Neuronal stem cell (in vitro differentiated cells): Measurements from ENCODE around the gene TPST1.

Experiments
- DNase-seq: peaks from one replicate; pipeline ENCODE4 v3.0.0-alpha.2; 2013; ENCODE audit warnings: low spot score
- H2AFZ ChIP-seq: one replicate; pipeline ENCODE4 v1.6.1; 2013; ENCODE audit warnings: mild to moderate bottlenecking, low read length, inconsistent platforms
- H2AK5ac ChIP-seq: 2 replicates; pipeline ENCODE4 v1.6.1; 2013; ENCODE audit warnings: low read depth, mild to moderate bottlenecking, inconsistent platforms, low read length, moderate library complexity, mixed read lengths
- H2BK120ac ChIP-seq: 2 replicates; pipeline ENCODE4 v1.6.1; 2013; ENCODE audit warnings: low read depth, mild to moderate bottlenecking, inconsistent platforms, low read length, moderate library complexity, mixed read lengths
- H2BK12ac ChIP-seq: one replicate; pipeline ENCODE4 v1.6.1; 2013; ENCODE audit warnings: low read length, inconsistent platforms
- H2BK15ac ChIP-seq: 2 replicates; pipeline ENCODE4 v1.6.1; 2013; ENCODE audit warnings: mild to moderate bottlenecking, low read length, inconsistent platforms, mixed read lengths
- H2BK5ac ChIP-seq: one replicate; pipeline ENCODE4 v1.6.1; 2013; ENCODE audit warnings: inconsistent platforms, mild to moderate bottlenecking, low read length, moderate library complexity
- H3K14ac ChIP-seq: one replicate; pipeline ENCODE4 v1.6.1; 2013; ENCODE audit warnings: low read length, inconsistent platforms
- H3K18ac ChIP-seq: 2 replicates; pipeline ENCODE4 v1.6.1; 2013; ENCODE audit warnings: low read length, inconsistent platforms
- H3K23ac ChIP-seq: 2 replicates; pipeline ENCODE4 v1.6.1; 2013; ENCODE audit warnings: low read depth, mild to moderate bottlenecking, mixed read lengths, low read length, inconsistent platforms; ENCODE audit not compliant: poor library complexity
- H3K27ac ChIP-seq: replicated peaks from 3 replicates; pipeline ENCODE4 v1.5.1; 2013; ENCODE audit warnings: low read length, inconsistent platforms
- H3K27me3 ChIP-seq, 3 experiments: 2 replicates each; pipeline ENCODE4 v1.6.1; 2013; ENCODE audit warnings: low read length in 3 of 3, mild to moderate bottlenecking in 2 of 3, inconsistent platforms in 1 of 3, low read depth in 1 of 3, mixed read lengths in 1 of 3, moderate library complexity in 1 of 3; ENCODE audit not compliant: control insufficient read depth in 3 of 3, insufficient read depth in 3 of 3
- H3K36me3 ChIP-seq, 2 donors: replicated peaks in 1 of 2; 2 replicates each; pipeline ENCODE4 v1.6.1; 2013; ENCODE audit warnings: low read length in 2 of 2; ENCODE audit not compliant: control insufficient read depth in 2 of 2, insufficient read depth in 2 of 2
- H3K4ac ChIP-seq: 2 replicates; pipeline ENCODE4 v1.6.1; 2013; ENCODE audit warnings: inconsistent platforms, mild to moderate bottlenecking, low read length, moderate library complexity
- H3K4me1 ChIP-seq, 2 donors: 1 replicate in 1 of 2; 2 replicates in 1 of 2; pipeline ENCODE4 v1.6.1; 2013; ENCODE audit warnings: low read length in 2 of 2, low read depth in 1 of 2; ENCODE audit not compliant: control insufficient read depth in 2 of 2, insufficient read depth in 1 of 2
- H3K4me2 ChIP-seq: one replicate; pipeline ENCODE4 v1.6.1; 2013; ENCODE audit warnings: mild to moderate bottlenecking, low read length, inconsistent platforms; ENCODE audit not compliant: insufficient read depth, poor library complexity, severe bottlenecking
- H3K4me3 ChIP-seq, 2 donors: 2 replicates each; pipeline ENCODE4 v1.5.1; 2013; ENCODE audit warnings: low read length in 2 of 2, mild to moderate bottlenecking in 2 of 2, inconsistent platforms in 1 of 2, moderate library complexity in 1 of 2
- H3K79me1 ChIP-seq: one replicate; pipeline ENCODE4 v1.6.1; 2013; ENCODE audit warnings: low read depth, mild to moderate bottlenecking, inconsistent platforms, low read length, moderate library complexity
- H3K9ac ChIP-seq: one replicate; pipeline ENCODE4 v1.6.1; 2013; ENCODE audit warnings: mild to moderate bottlenecking, low read depth, low read length, inconsistent platforms; ENCODE audit not compliant: poor library complexity
- H3K9me3 ChIP-seq, 2 donors: replicated peaks in 1 of 2; 2 replicates each; pipeline versions ENCODE3 to v1.6.1; 2013; ENCODE audit warnings: low read length in 2 of 2, mild to moderate bottlenecking in 2 of 2, inconsistent platforms in 1 of 2, low read depth in 1 of 2, mixed read lengths in 1 of 2, moderate library complexity in 1 of 2; ENCODE audit not compliant: control insufficient read depth in 2 of 2, insufficient read depth in 1 of 2
- H4K8ac ChIP-seq: one replicate; pipeline ENCODE4 v1.6.1; 2013; ENCODE audit warnings: low read depth, mild to moderate bottlenecking, inconsistent platforms, low read length, moderate library complexity
- H4K91ac ChIP-seq: one replicate; pipeline ENCODE4 v1.6.1; 2013; ENCODE audit warnings: low read length, low read depth, mild to moderate bottlenecking, inconsistent platforms; ENCODE audit not compliant: poor library complexity
- WGBS, 2 donors: extraction: QIAGEN DNeasy Blood & Tissue Kit; methylation state at CpG; one replicate each; pipeline ENCODE4 v1.1.7; 2013; ENCODE audit warnings: missing lambda C conversion rate in 2 of 2, mixed read lengths in 1 of 2; ENCODE audit not compliant: insufficient read length in 2 of 2, insufficient replicate concordance in 1 of 2; ENCODE audit errors: extremely low coverage in 2 of 2; 5-methylcytosine and 5-hydroxymethylcytosine counted together

The TPST1 gene

GRCh38 chr7:66307591-66308215 lies 102.6 kb downstream of the TPST1 start:
- Histone ChIP-seq H3K27me3 (no peaks in the 10 kb centered on the region), H3K18ac (no peak overlapping the region), H3K27ac (no peak overlapping the region), H3K4ac (no peak overlapping the region), H4K8ac (no peak overlapping the region), H3K4me1 (peaks cover 5 to 11% of the 10 kb centered on the region in 2 donors), H3K9me3 (no peaks in the 10 kb centered on the region), H3K36me3 (no peaks in the 10 kb centered on the region), H3K14ac (peak overlapping the region; percentile 65), H3K23ac (no peak overlapping the region), H3K79me1 (no peaks in the 10 kb centered on the region), H2AK5ac (no peak overlapping the region), H2BK15ac (no peak overlapping the region), H2BK120ac (no peak overlapping the region), H4K91ac (no peak overlapping the region), H3K9ac (no peak overlapping the region), H3K4me2 (no peak overlapping the region), H2AFZ (no peak overlapping the region), H3K4me3 (no peak overlapping the region), H2BK12ac (no peak overlapping the region), H2BK5ac (no peak overlapping the region)
- no peak for DNase-seq
- no CpG with 5 or more reads among the region's 5 CpGs for WGBS, 2 donors

DNA sequence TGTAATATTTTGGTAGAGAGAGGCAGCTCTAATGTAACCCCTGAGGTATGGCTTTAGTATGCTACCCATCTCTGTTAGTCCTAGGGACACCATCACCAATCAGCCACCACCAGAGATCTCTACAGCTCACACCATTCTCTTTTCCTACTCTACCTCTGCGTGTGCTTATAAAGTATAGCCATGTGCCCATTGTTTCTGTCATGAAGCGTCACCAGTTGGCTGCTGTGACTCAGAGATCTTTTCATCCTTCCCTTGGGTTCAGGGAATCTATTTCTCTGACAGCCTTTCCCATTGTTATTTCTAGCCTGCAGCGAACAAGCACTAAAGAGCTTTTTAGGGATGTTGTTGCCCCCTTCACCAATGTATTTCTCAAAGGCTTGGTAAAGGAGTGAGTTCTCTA lies 103.3 kb downstream of the TPST1 start:
- Histone ChIP-seq H3K36me3 (no peaks in the 10 kb centered on the region), H2BK12ac (no peak overlapping the region), H3K18ac (no peak overlapping the region), H3K14ac (no peak overlapping the region), H4K8ac (no peak overlapping the region), H3K27ac (no peak overlapping the region), H3K9ac (no peak overlapping the region), H3K4me3 (no peak overlapping the region), H3K79me1 (no peaks in the 10 kb centered on the region), H3K4me2 (no peak overlapping the region), H3K4me1 (peaks cover 5 to 11% of the 10 kb centered on the region in 2 donors), H2BK5ac (no peak overlapping the region), H2BK120ac (no peak overlapping the region), H4K91ac (no peak overlapping the region), H3K9me3 (no peaks in the 10 kb centered on the region), H2AFZ (no peak overlapping the region), H2BK15ac (no peak overlapping the region), H3K4ac (no peak overlapping the region), H2AK5ac (no peak overlapping the region), H3K27me3 (no peaks in the 10 kb centered on the region), H3K23ac (no peak overlapping the region)
- WGBS, 2 donors = no CpG with 5 or more reads among the region's 3 CpGs
- no peak for DNase-seq

GRCh38 chr7:66310620-66311019 lies 105.5 kb downstream of the TPST1 start:
- no peak overlapping the region for H3K27ac ChIP-seq
- no peak overlapping the region for H2BK15ac ChIP-seq
- no peak overlapping the region for H3K14ac ChIP-seq
- no peak overlapping the region for H3K4me3 ChIP-seq
- no peak for DNase-seq
- WGBS, 2 donors = no CpG with 5 or more reads among the region's 2 CpGs
- no peak overlapping the region for H2BK5ac ChIP-seq
- no peak overlapping the region for H2AK5ac ChIP-seq
- no peak overlapping the region for H4K91ac ChIP-seq
- H3K4ac ChIP-seq = no peak overlapping the region
- no peaks in the 10 kb centered on the region for H3K79me1 ChIP-seq
- H3K18ac ChIP-seq = no peak overlapping the region
- no peak overlapping the region for H2BK120ac ChIP-seq
- H3K27me3 ChIP-seq = no peaks in the 10 kb centered on the region
- no peak overlapping the region for H3K23ac ChIP-seq
- H3K4me1 ChIP-seq = peaks cover 6 to 11% of the 10 kb centered on the region in 2 donors
- no peak overlapping the region for H2BK12ac ChIP-seq
- H2AFZ ChIP-seq = no peak overlapping the region
- H4K8ac ChIP-seq = no peak overlapping the region
- no peaks in the 10 kb centered on the region for H3K36me3 ChIP-seq
- no peak overlapping the region for H3K4me2 ChIP-seq
- H3K9ac ChIP-seq = no peak overlapping the region
- H3K9me3 ChIP-seq = no peaks in the 10 kb centered on the region

DNA sequence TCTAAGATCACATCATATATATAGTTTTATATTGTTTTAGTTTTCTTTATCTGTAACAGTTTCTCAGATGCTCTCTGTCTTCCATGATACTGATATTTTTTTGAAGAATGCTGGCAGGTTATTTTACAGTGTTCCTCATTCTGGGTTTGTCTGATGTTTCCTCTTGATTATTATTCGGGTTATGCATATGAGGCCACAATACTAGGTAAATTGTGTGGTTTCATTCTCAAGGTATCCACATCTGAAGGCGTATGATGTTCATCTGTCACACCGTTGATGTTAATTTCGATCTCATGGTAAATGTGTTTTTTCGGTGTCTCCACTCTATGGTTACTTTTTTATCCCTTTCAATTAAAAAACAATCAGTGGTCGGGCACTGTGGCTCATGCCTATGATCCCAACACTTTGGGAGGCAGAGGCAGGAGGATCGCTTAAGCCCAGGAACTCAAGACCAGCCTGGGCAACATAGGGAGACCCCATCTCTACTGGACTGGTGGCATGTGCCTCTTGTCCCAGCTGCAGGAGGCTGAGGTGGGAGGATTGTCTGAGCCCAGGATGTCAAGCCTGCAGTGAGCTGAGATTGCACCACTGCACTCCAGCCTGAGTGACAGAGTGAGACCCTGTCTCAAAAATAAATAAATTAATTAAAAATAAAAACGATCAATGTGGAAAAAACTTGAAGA lies 108.9 kb downstream of the TPST1 start:
- H2BK5ac ChIP-seq = no peak overlapping the region
- H3K4me1 ChIP-seq = peaks cover 0 to 2% of the 10 kb centered on the region in 2 donors
- no peak overlapping the region for H3K23ac ChIP-seq
- no peak overlapping the region for H3K27ac ChIP-seq
- H4K8ac ChIP-seq = no peak overlapping the region
- H4K91ac ChIP-seq = no peak overlapping the region
- no peak overlapping the region for H3K14ac ChIP-seq
- H2AFZ ChIP-seq = no peak overlapping the region
- H2BK120ac ChIP-seq = no peak overlapping the region
- H3K9me3 ChIP-seq = no peaks in the 10 kb centered on the region
- H3K4me2 ChIP-seq = no peak overlapping the region
- no peak overlapping the region for H3K18ac ChIP-seq
- no peak overlapping the region for H2BK12ac ChIP-seq
- H3K4ac ChIP-seq = no peak overlapping the region
- H3K36me3 ChIP-seq = no peaks in the 10 kb centered on the region
- H3K4me3 ChIP-seq = no peak overlapping the region
- WGBS, 2 donors = no CpG with 5 or more reads among the region's 8 CpGs
- H3K9ac ChIP-seq = peak overlapping the region; percentile 60
- H3K27me3 ChIP-seq = no peaks in the 10 kb centered on the region
- no peak overlapping the region for H2AK5ac ChIP-seq
- no peak for DNase-seq
- no peak overlapping the region for H2BK15ac ChIP-seq
- H3K79me1 ChIP-seq = peaks cover 2% of the 10 kb centered on the region
